Cardiac muscle cell (in vitro differentiated cells and primary cell): ENCODE data around the gene PCDHA3. TPM values are rescaled to one million over a fixed set of nuclear protein-coding genes. Genes with fewer than 3 reads are reported as not detected.

Experiments
- DNase-seq, 2 donors: peaks; one replicate each; pipeline versions ENCODE4 v3.0.0 to v3.0.0-alpha.2; 2010 to 2017; ENCODE audit warnings: low read depth in 1 of 2, low spot score in 1 of 2
- H3K27ac ChIP-seq: fragments of 200-600 bp; sonication (generic); 2 replicates; pipeline ENCODE4 v1.5.1; 2016
- H3K27me3 ChIP-seq: fragments of 200-600 bp; sonication (generic); 2 replicates; pipeline ENCODE4 v1.6.0; 2016; ENCODE audit warnings: control low read depth
- H3K36me3 ChIP-seq: fragments of 200-600 bp; sonication (generic); 2 replicates; pipeline ENCODE4 v1.5.1; 2016; ENCODE audit warnings: control low read depth
- H3K4me1 ChIP-seq: fragments of 200-600 bp; sonication (generic); 2 replicates; pipeline ENCODE4 v1.8.1; 2017; ENCODE audit warnings: low read depth, mild to moderate bottlenecking, mixed run types
- H3K4me3 ChIP-seq: fragments of 200-600 bp; sonication (generic); 2 replicates; pipeline ENCODE4 v1.5.1; 2016; ENCODE audit warnings: mild to moderate bottlenecking
- H3K9me3 ChIP-seq: fragments of 200-600 bp; sonication (generic); 2 replicates; pipeline ENCODE4 v1.5.1; 2017; ENCODE audit warnings: low read depth, mild to moderate bottlenecking, control low read depth
- CTCF ChIP-seq: IDR thresholded peaks from 2 replicates; pipeline ENCODE4 v1.5.1; 2012; ENCODE audit warnings: low read depth, mild to moderate bottlenecking, low read length
- polyA plus RNA-seq: library from polyadenylated mRNA; unstranded; fragments of >200 nt; fragmentation: Nextera tagmentation; extraction: Ambion mirVana; gene quantifications from 2 replicates; pipeline ENCODE4 v1.2.1, GENCODE V29; 2016
- total RNA-seq: library from RNA; depleted of rRNA; stranded (reverse); fragments of >200 nt; gene quantifications from 2 replicates; pipeline ENCODE4 v1.2.3, GENCODE V29; 2016

The PCDHA3 gene
- total RNA-seq (1.1 and 2.3 TPM in 2 replicates), polyA plus RNA-seq (1.8 and 2.9 TPM in 2 replicates)

- no peak within 1 kb of the TSS for H3K27ac ChIP-seq
- H3K4me1 ChIP-seq = no peaks in the 10 kb centered on the region
- peaks cover 3% of the 10 kb centered on the region for H3K9me3 ChIP-seq
- H3K4me3 ChIP-seq = no peak within 1 kb of the TSS
- peaks cover 5% of the 10 kb centered on the region for H3K36me3 ChIP-seq
- TF ChIP-seq CTCF = peak; percentile 18
- peak in 1 of 2 donors; percentile 40 for DNase-seq
- no peaks in the 10 kb centered on the region for H3K27me3 ChIP-seq
Observed at GRCh38 chr5:140800816-140801493, at the start of gene PCDHA3. Gene PCDHA3 (plus strand): TSS chr5:140801057.

- no peak for TF ChIP-seq CTCF
- DNase-seq = no peak
- no peaks in the 10 kb centered on the region for H3K9me3 ChIP-seq
Observed at GRCh38 chr5:140753561-140753960, 47.3 kb upstream of the PCDHA3 start.

GRCh38 chr5:140764177-140764973 lies 36.5 kb upstream of the PCDHA3 start:
- DNase-seq = no peak
- no peaks in the 10 kb centered on the region for H3K4me1 ChIP-seq
- no peaks in the 10 kb centered on the region for H3K36me3 ChIP-seq
- TF ChIP-seq CTCF = no peak
- H3K27ac ChIP-seq = no peak overlapping the region
- no peak overlapping the region for H3K4me3 ChIP-seq
- no peaks in the 10 kb centered on the region for H3K27me3 ChIP-seq
- H3K9me3 ChIP-seq = no peaks in the 10 kb centered on the region

More at GRCh38 chr5:140753561-140753960, 47.3 kb upstream of the PCDHA3 start:
- H3K27ac ChIP-seq = no peak overlapping the region
- H3K27me3 ChIP-seq = no peaks in the 10 kb centered on the region
- no peak overlapping the region for H3K4me3 ChIP-seq
- H3K4me1 ChIP-seq = no peaks in the 10 kb centered on the region
- no peaks in the 10 kb centered on the region for H3K36me3 ChIP-seq

GRCh38 chr5:140767444-140767843 lies 33.4 kb upstream of the PCDHA3 start:
- H3K36me3 ChIP-seq = no peaks in the 10 kb centered on the region
- no peak for DNase-seq
- no peak for TF ChIP-seq CTCF
- no peaks in the 10 kb centered on the region for H3K9me3 ChIP-seq
- no peak overlapping the region for H3K27ac ChIP-seq
- H3K4me1 ChIP-seq = no peaks in the 10 kb centered on the region
- H3K27me3 ChIP-seq = no peaks in the 10 kb centered on the region
- H3K4me3 ChIP-seq = no peak overlapping the region

GRCh38 chr5:140780512-140780911 lies 20.3 kb upstream of the PCDHA3 start:
- H3K36me3 ChIP-seq = no peaks in the 10 kb centered on the region
- H3K4me1 ChIP-seq = no peaks in the 10 kb centered on the region
- no peak for TF ChIP-seq CTCF
- no peaks in the 10 kb centered on the region for H3K9me3 ChIP-seq
- no peaks in the 10 kb centered on the region for H3K27me3 ChIP-seq
- H3K27ac ChIP-seq = no peak overlapping the region
- no peak overlapping the region for H3K4me3 ChIP-seq
- no peak for DNase-seq
